Measurements from ENCODE around the gene REXO4.

GRCh38 chr9:133441571-133441970, 23.8 kb upstream of the REXO4 start:
- no peak for TF ChIP-seq CTCF (IDR thresholded peaks at IDR 0.05)
- TF ChIP-seq EP300 (IDR thresholded peaks at IDR 0.05) = no peak
- no peak for TF ChIP-seq POLR2AphosphoS5 (IDR thresholded peaks at IDR 0.05)

Data from gastroesophageal sphincter (tissue), 3 donors.